H1 (cell line): ENCODE data around the gene NCAM1. TPM values are rescaled to one million over a fixed set of nuclear protein-coding genes. Genes with fewer than 3 reads are reported as not detected.

Experiments
- ASH2L ChIP-seq: fragments of 200-600, 300-600 bp; sonication (generic); IDR thresholded peaks from one replicate; pipeline ENCODE4 v1.7.1; 2017; ENCODE audit warnings: low read length
- BACH1 ChIP-seq: IDR thresholded peaks from 2 replicates; pipeline ENCODE4 v1.6.1; 2012; ENCODE audit warnings: low read length, improper control_type of control experiment
- CHD1 ChIP-seq: IDR thresholded peaks from 2 replicates; pipeline ENCODE4 v1.6.1; 2012; ENCODE audit warnings: low read depth, low read length, improper control_type of control experiment
- CHD2 ChIP-seq: IDR thresholded peaks from 2 replicates; pipeline ENCODE4 v1.6.1; 2012; ENCODE audit warnings: low read length, improper control_type of control experiment
- RFX5 ChIP-seq: IDR thresholded peaks from 2 replicates; pipeline ENCODE4 v1.6.1; 2011; ENCODE audit warnings: low read depth, low read length, improper control_type of control experiment, borderline replicate concordance
- SUZ12 ChIP-seq: fragments of 200-600 bp; sonication (generic); IDR thresholded peaks from 2 replicates; pipeline ENCODE4 v1.6.1; 2012; ENCODE audit warnings: mild to moderate bottlenecking, inconsistent platforms, low read length, moderate library complexity, mixed read lengths
- polyA plus RNA-seq, 7 experiments: library from polyadenylated mRNA; depleted of rRNA in 3 of 7; stranded (reverse) in 5 of 7; unstranded in 2 of 7; fragments of >200 nt in 5 of 7; fragments of 200-250 nt in 2 of 7; gene quantifications; 1 replicate in 5 of 7; 2 replicates in 1 of 7; 4 replicates in 1 of 7; pipeline versions ENCODE4 v1.2.1 to v1.2.3, GENCODE V29; 2011 to 2013; ENCODE audit warnings: missing spikeins in 2 of 7, mixed read lengths in 2 of 7
- total RNA-seq: library from RNA; stranded (reverse); fragmentation: NEBNext Ultra II Directional; extraction: Animal tissue kit (Norgen Biotek cat#: 25700); gene quantifications from 2 replicates; pipeline ENCODE4 v1.2.1, GENCODE V29; 2021

The NCAM1 gene
- total and polyA plus RNA-seq, 2 of the 8 experiments (the other 6 are each of a cell fraction or from before 2014, with no cell fraction given) = 3.1 to 4.3 TPM

GRCh38 chr11:113269636-113270035, 308.4 kb downstream of the NCAM1 start (continued):
- TF ChIP-seq CHD2 (no peak), SUZ12 (no peak), BACH1 (no peak), ASH2L (no peak), RFX5 (no peak), CHD1 (no peak)
